Transverse colon (tissue), 3 donors: ENCODE measurements around the gene KCP.

Experiments
- EP300 ChIP-seq: sonication (generic); formaldehyde crosslinking; IDR thresholded peaks from one replicate; pipeline ENCODE4 v1.6.1; 2017; ENCODE audit warnings: antibody characterized with exemption, low read depth
- POLR2A ChIP-seq: fragments of 450-650 bp; IDR thresholded peaks from one replicate; pipeline ENCODE4 v1.6.1; 2016; ENCODE audit warnings: antibody characterized with exemption, mild to moderate bottlenecking, moderate library complexity
- TF ChIP-seq, protein P1 (sequence below), 5 experiments: fragments of 200-600 bp in 3 of 5; fragments of 450-650 bp in 2 of 5; sonication (generic) in 3 of 5; IDR thresholded peaks; 1 replicate in 2 of 5; 2 replicates in 3 of 5; pipeline ENCODE4 v1.5.1; 2016 to 2017; ENCODE audit warnings: antibody characterized with exemption in 5 of 5, inconsistent platforms in 3 of 5, mild to moderate bottlenecking in 2 of 5, moderate library complexity in 1 of 5

DNA sequence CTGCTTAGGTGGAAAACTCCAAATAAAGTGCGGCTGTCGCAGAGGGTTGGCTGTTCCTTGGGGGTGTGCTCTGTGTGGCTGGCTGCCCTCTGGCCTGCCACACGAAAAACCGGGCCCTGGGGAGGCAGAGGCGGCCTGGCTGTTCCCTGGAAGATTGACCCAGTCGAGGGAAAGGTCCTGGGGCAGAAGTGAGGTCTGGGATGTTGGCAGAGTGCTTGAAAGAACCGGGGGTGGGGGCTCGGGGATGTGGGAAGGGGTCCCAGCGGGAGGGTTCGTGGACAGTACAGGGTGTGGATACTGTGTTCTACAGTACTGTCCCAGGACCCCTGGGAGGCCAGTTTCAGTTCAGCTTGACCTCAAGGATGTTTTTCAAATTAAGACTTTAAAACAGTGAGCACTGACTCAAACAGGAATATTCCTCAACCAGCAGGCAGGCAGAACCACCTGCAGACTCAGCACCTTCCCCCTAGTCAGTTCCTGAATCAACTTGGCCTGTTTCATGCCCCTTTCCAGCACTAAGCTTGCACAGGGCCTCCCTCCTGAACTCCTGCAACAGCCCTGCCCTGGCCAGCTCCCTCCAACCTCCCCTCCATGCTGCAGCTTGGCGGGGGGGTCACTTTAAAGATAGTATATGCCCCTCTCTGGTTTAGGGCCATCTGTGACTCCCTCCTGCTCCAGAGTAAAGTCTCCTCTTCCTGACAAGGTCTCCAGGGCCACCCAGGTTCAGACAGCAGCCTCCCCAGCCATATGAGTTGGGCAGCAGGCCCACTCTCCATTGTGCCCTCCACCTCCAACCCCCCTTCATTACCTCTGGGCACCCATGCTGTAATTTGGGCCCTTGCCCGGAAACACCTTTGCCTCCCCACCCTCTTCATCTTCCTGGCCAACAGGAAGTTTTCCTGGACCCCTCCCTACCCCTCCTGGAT, 51.0 kb downstream of the KCP start:
- TF ChIP-seq, protein P1, sequence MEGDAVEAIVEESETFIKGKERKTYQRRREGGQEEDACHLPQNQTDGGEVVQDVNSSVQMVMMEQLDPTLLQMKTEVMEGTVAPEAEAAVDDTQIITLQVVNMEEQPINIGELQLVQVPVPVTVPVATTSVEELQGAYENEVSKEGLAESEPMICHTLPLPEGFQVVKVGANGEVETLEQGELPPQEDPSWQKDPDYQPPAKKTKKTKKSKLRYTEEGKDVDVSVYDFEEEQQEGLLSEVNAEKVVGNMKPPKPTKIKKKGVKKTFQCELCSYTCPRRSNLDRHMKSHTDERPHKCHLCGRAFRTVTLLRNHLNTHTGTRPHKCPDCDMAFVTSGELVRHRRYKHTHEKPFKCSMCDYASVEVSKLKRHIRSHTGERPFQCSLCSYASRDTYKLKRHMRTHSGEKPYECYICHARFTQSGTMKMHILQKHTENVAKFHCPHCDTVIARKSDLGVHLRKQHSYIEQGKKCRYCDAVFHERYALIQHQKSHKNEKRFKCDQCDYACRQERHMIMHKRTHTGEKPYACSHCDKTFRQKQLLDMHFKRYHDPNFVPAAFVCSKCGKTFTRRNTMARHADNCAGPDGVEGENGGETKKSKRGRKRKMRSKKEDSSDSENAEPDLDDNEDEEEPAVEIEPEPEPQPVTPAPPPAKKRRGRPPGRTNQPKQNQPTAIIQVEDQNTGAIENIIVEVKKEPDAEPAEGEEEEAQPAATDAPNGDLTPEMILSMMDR (IDR thresholded peaks at IDR 0.05): no peak
- no peak for TF ChIP-seq POLR2A
- TF ChIP-seq EP300: no peak
